Measurements from ENCODE around the gene AP1M1. TPM values are rescaled to one million over a fixed set of nuclear protein-coding genes. Genes with fewer than 3 reads are reported as not detected.

The AP1M1 gene
- total RNA-seq, 1 experiment from 2014 or later = 52.8 TPM

DNA sequence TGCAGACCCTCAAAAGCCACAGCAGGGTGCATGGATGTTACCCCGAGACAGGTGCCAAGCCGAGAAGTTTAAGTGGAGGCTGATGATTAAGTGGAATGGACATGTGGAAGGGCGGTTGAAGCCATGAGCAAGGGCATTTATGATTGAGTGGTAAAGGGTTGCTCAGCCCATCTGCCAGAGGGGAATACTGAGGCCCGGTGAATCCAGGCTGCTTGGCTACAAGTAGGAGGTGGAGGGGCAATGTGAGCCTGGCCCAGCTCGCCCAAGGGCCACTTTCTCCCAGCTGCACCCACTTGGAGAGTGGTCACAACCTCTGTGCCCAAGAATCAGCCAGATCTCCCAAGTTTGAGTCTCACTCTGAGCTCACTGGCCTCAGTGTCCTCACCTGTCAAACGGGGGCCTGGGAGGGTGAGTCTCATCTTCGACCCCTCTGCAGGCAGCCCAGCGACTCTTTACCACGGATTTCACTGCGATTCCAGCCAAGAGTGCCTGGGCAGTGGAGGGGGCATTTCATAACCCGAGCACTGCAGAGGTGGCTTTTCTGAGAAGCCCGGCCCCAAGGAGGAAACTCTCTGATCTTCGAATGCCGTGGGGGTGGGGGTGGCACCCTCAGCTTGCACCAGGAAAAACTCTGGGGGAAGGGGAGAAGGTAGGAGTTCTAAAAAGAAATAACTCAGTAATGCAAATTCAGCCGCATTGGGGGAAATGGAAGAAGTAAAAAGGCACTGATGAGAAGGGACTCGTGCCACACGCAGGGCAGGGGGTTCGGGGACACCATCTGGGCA is 64.1 kb downstream of the AP1M1 start:
- Histone ChIP-seq H3K36me3 (ENCODE audit: low read depth) (no peaks in the 10 kb centered on the region), H4K20me1 (ENCODE audit: insufficient read depth) (no peaks in the 10 kb centered on the region), H3K4me2 (no peak overlapping the region), H3F3A (ENCODE audit: insufficient read depth, low read depth) (peaks cover 7% of the 10 kb centered on the region; the same call in 1 of the 2 replicates), H3K27me3 (ENCODE audit: insufficient read depth, low read depth) (no peaks in the 10 kb centered on the region), H3K9me2 (ENCODE audit: insufficient read depth) (no peaks in the 10 kb centered on the region), H3K4me3 (no peak overlapping the region), H3K4me1 (replicated peaks; ENCODE audit: insufficient read depth) (no peaks in the 10 kb centered on the region), H3K9me3 (ENCODE audit: insufficient read depth, low read depth) (no peaks in the 10 kb centered on the region), H3K27ac (no peak overlapping the region), H2AFZ (no peak overlapping the region), H3K79me2 (ENCODE audit: low read depth) (no peaks in the 10 kb centered on the region)
- intact Hi-C loops (cut with micrococcal nuclease; ENCODE audit: unreplicated experiment) = no loop called here
- BruUV-seq (replicated peaks) = no TSS peak
- ChIA-PET POLR2A (ENCODE audit: unreplicated experiment) (no interaction called here), CTCF (no interaction called here)
- DNase-seq = no peak
- TF ChIP-seq, protein P1, sequence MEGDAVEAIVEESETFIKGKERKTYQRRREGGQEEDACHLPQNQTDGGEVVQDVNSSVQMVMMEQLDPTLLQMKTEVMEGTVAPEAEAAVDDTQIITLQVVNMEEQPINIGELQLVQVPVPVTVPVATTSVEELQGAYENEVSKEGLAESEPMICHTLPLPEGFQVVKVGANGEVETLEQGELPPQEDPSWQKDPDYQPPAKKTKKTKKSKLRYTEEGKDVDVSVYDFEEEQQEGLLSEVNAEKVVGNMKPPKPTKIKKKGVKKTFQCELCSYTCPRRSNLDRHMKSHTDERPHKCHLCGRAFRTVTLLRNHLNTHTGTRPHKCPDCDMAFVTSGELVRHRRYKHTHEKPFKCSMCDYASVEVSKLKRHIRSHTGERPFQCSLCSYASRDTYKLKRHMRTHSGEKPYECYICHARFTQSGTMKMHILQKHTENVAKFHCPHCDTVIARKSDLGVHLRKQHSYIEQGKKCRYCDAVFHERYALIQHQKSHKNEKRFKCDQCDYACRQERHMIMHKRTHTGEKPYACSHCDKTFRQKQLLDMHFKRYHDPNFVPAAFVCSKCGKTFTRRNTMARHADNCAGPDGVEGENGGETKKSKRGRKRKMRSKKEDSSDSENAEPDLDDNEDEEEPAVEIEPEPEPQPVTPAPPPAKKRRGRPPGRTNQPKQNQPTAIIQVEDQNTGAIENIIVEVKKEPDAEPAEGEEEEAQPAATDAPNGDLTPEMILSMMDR (conservative IDR thresholded peaks at IDR 0.05) = no peak
- no peak for TF ChIP-seq EZH2 (IDR thresholded peaks at IDR 0.05; ENCODE audit: low read depth)

DNA sequence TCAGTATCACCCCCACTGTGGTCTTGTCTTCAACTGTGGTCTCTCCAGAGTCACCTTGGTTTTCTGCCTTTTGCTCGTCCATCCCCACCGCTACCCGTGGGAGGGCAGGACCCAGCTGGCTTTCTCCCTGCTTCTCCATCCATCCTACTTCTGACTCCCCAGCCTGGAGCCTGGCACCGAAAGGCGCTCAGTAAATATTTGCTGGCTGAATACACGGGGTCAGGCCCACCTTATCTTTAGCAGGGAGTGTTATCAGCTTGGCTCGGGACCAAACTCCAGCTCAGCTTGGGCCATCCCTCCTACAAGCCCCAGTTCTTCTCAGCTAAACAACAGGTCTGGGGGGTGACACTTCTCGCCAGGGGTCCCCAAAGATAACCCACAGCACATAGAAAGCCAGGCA is 64.9 kb downstream of the AP1M1 start:
- H2AFZ ChIP-seq = no peak overlapping the region
- CTCF ChIA-PET = no interaction called here
- no peaks in the 10 kb centered on the region for H3K4me1 ChIP-seq (replicated peaks; ENCODE audit: insufficient read depth)
- DNase-seq = no peak
- no peaks in the 10 kb centered on the region for H3K9me2 ChIP-seq (ENCODE audit: insufficient read depth)
- 0 out of 2 replicates have a peak, but pooled peaks cover 4% of the 10 kb centered on the region for H3F3A ChIP-seq (ENCODE audit: insufficient read depth, low read depth)
- TF ChIP-seq, protein P1 (conservative IDR thresholded peaks at IDR 0.05) = no peak
- no peak for TF ChIP-seq EZH2 (IDR thresholded peaks at IDR 0.05; ENCODE audit: low read depth)
- no peaks in the 10 kb centered on the region for H3K79me2 ChIP-seq (ENCODE audit: low read depth)
- no peaks in the 10 kb centered on the region for H3K27me3 ChIP-seq (ENCODE audit: insufficient read depth, low read depth)
- no peaks in the 10 kb centered on the region for H3K36me3 ChIP-seq (ENCODE audit: low read depth)
- no peaks in the 10 kb centered on the region for H3K9me3 ChIP-seq (ENCODE audit: insufficient read depth, low read depth)
- POLR2A ChIA-PET (ENCODE audit: unreplicated experiment) = interaction anchor here (0.6 kb wide), 1 partner anchor 12 kb away, joined by 3 read pairs; no protein-coding TSS in a partner anchor
- H4K20me1 ChIP-seq (ENCODE audit: insufficient read depth) = no peaks in the 10 kb centered on the region
- no TSS peak for BruUV-seq (replicated peaks)
- intact Hi-C loops (cut with micrococcal nuclease; ENCODE audit: unreplicated experiment) = no loop called here
- no peak overlapping the region for H3K4me3 ChIP-seq
- no peak overlapping the region for H3K27ac ChIP-seq
- H3K4me2 ChIP-seq = no peak overlapping the region

DNA sequence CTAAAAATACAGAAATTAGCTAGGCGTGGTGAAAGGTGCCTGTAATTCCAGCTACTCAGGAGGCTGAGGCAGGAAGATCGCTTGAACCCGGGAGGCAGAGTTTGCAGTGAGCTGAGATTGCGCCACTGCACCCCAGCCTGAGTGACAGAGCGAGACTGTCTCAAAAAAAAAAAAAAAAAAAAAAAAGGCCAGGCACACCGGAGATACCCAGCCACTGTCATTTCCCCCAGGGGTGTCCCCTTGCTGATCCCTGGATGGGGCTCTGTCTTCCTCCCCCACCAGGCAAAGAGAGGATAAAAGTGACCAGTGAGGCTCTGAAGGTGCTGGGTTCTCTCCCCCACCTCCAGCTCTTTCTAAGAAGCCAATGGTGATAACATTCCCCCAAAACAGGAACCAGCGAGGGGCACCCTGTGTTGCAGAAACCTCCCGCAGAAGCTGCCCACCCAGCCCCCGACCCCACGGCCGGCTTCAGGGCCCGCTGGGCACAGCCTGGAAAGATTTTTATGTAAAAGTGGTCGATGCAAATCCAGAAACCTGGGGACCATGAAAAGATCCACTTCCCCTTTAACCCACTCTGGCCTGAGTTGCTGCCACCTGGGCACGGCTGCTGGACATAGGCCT is 65.5 kb downstream of the AP1M1 start:
- no peaks in the 10 kb centered on the region for H3K79me2 ChIP-seq (ENCODE audit: low read depth)
- no peak overlapping the region for H2AFZ ChIP-seq
- no peaks in the 10 kb centered on the region for H3K9me2 ChIP-seq (ENCODE audit: insufficient read depth)
- CTCF ChIA-PET = no interaction called here
- no peak overlapping the region for H3K4me2 ChIP-seq
- H3K9me3 ChIP-seq (ENCODE audit: insufficient read depth, low read depth) = no peaks in the 10 kb centered on the region
- 0 out of 2 replicates have a peak, but pooled peaks cover 4% of the 10 kb centered on the region for H3F3A ChIP-seq (ENCODE audit: insufficient read depth, low read depth)
- intact Hi-C loops (cut with micrococcal nuclease; ENCODE audit: unreplicated experiment) = no loop called here
- no TSS peak for BruUV-seq (replicated peaks)
- POLR2A ChIA-PET (ENCODE audit: unreplicated experiment) = no interaction called here
- no peaks in the 10 kb centered on the region for H3K4me1 ChIP-seq (replicated peaks; ENCODE audit: insufficient read depth)
- no peak overlapping the region for H3K27ac ChIP-seq
- H3K36me3 ChIP-seq (ENCODE audit: low read depth) = no peaks in the 10 kb centered on the region
- H3K27me3 ChIP-seq (ENCODE audit: insufficient read depth, low read depth) = no peaks in the 10 kb centered on the region
- no peak overlapping the region for H3K4me3 ChIP-seq
- no peak for DNase-seq
- TF ChIP-seq, protein P1 (conservative IDR thresholded peaks at IDR 0.05) = no peak
- TF ChIP-seq EZH2 (IDR thresholded peaks at IDR 0.05; ENCODE audit: low read depth) = no peak
- no peaks in the 10 kb centered on the region for H4K20me1 ChIP-seq (ENCODE audit: insufficient read depth)

All from PC-9 (cell line).